Mucosa of rectum (tissue), 2 donors: ENCODE data around the gene NUPR2.
"Not testable (repeated sequence)": the region's sequence is repeated elsewhere in the genome, so short reads cannot be mapped to it uniquely, and the experiment has no call there.

ENCODE experiments used
- H3K27ac ChIP-seq, 2 donors: one replicate each; pipeline ENCODE4 v1.7.0; 2013; ENCODE audit warnings: inconsistent platforms in 2 of 2, low read depth in 2 of 2, low read length in 2 of 2
- H3K27me3 ChIP-seq, 2 donors: one replicate each; pipeline ENCODE4 v1.7.0; 2013; ENCODE audit warnings: low read length in 2 of 2; ENCODE audit not compliant: control insufficient read depth in 2 of 2, insufficient read depth in 2 of 2
- H3K36me3 ChIP-seq, 2 donors: one replicate each; pipeline ENCODE4 v1.7.0; 2013; ENCODE audit warnings: low read length in 2 of 2; ENCODE audit not compliant: control insufficient read depth in 2 of 2, insufficient read depth in 2 of 2
- H3K4me1 ChIP-seq, 2 donors: one replicate each; pipeline ENCODE4 v1.7.0; 2013; ENCODE audit warnings: low read length in 2 of 2, mild to moderate bottlenecking in 1 of 2; ENCODE audit not compliant: control insufficient read depth in 2 of 2, insufficient read depth in 2 of 2
- H3K4me3 ChIP-seq, 2 donors: one replicate each; pipeline ENCODE4 v1.7.0; 2013; ENCODE audit warnings: low read length in 2 of 2
- H3K9ac ChIP-seq, 2 donors: one replicate each; pipeline ENCODE4 v1.7.0; 2013; ENCODE audit warnings: low read length in 2 of 2, low read depth in 1 of 2, mild to moderate bottlenecking in 1 of 2
- H3K9me3 ChIP-seq, 2 donors: one replicate each; pipeline ENCODE4 v1.7.0; 2013; ENCODE audit warnings: low read length in 2 of 2; ENCODE audit not compliant: control insufficient read depth in 2 of 2
- donor health status: healthy.
- donor health status: Normal muscosa, but diverticular disease.

The NUPR2 gene

DNA sequence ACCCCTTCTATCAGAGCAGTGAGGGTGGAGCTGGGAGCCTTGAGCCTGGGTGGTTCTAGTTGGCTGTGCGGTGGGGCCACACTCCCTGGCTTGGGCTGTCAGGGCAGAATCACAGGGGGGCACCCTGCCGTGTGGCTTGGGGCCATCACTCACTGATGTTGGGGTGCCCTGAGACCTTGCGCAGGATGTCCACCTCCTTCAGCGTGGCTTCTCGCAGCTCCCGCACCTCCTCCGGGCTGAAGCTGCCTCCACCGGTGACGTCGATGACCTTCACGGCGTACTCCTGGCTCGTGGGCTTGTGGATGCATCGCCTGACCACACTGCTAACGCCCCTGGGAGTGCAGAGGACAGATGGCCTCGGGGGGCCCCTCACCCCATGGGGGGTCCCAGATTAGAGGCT lies 28.8 kb downstream of the NUPR2 start:
- Histone ChIP-seq H3K27me3 (no peaks in the 10 kb centered on the region), H3K9me3 (no peaks in the 10 kb centered on the region), H3K4me1 (no peaks in the 10 kb centered on the region), H3K4me3 (no peak overlapping the region), H3K27ac (no peak overlapping the region), H3K36me3 (peaks cover 0 to 5% of the 10 kb centered on the region in 2 donors), H3K9ac (no peak overlapping the region)

GRCh38 chr7:56086761-56087160 lies 29.5 kb downstream of the NUPR2 start:
- Histone ChIP-seq H3K27me3 (no peaks in the 10 kb centered on the region), H3K4me1 (no peaks in the 10 kb centered on the region), H3K36me3 (peaks cover 0 to 5% of the 10 kb centered on the region in 2 donors)

DNA sequence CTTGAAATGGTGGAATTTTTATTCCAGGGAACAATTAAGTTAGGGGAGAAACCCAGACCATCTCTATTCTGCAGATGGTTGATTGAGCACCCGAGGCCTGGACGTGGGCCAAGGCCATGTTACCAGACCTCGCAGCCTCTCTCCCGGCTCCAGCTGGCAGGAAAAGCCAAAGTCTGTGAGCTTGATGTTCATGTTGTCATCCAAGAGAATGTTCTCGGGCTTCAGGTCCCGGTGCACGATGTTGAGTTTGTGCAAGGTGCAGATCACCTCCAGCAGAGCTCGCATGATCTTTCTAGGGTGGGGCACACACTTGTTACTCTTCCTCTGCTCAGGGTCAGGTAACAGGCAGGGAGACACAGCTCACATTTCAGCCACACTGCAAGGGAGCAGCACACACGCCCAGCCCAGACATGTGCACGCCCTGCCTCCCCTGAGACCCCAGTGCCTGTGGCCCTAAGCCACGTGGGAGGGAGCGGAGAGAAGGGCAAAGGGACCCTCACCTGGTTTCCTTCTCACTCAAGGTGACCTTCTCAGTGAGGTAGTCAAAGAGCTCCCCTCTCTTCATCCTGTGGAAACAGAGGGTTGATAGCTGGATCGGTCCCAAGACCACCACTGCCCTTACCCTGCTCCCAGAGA lies 32.9 kb downstream of the NUPR2 start:
- no peak overlapping the region for H3K27ac ChIP-seq
- H3K36me3 ChIP-seq = peaks cover 6 to 10% of the 10 kb centered on the region in 2 donors
- no peaks in the 10 kb centered on the region for H3K27me3 ChIP-seq
- no peaks in the 10 kb centered on the region for H3K9me3 ChIP-seq
- H3K4me1 ChIP-seq = peaks cover 0 to 6% of the 10 kb centered on the region in 2 donors
- no peak overlapping the region for H3K4me3 ChIP-seq
- H3K9ac ChIP-seq = no peak overlapping the region

More at GRCh38 chr7:56086761-56087160, 29.5 kb downstream of the NUPR2 start:
- Histone ChIP-seq H3K9ac (no peak overlapping the region), H3K9me3 (no peaks in the 10 kb centered on the region), H3K27ac (no peak overlapping the region), H3K4me3 (no peak overlapping the region)

DNA sequence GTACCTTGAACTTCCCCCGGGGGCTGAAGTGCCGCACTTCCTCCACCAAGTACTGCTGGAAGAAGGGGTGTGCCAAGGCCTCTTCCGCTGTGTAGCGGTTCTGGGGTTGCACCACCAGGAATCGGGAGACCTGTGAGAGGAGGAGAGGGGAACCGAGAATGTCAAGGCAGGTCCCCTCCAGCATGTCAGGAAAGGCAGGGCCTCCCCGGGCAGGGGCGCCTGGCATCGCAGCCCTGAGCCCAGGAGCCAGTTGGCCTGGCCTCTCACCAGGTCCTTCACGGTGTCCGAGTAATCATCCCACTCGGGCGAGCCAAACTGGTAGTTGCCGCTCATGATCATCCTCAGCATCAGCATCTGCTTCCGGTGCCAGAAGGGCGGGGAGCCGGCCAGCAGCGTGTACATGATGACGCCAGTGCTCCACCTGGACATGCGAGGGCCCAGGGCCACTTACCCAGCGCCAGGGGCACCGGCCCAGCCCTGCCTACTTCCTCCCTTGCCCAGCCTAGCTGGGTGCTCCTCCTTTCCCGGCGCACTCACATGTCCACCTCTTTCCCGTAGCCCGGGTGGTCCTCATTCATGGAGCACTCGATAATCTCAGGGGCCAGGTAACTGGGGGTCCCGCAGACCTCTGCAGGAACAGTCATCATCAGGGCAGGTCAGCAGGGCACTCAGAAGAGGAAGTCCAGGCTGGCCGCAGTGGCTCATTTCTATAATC lies 34.4 kb downstream of the NUPR2 start:
- Histone ChIP-seq H3K27ac (no peak overlapping the region), H3K36me3 (peaks cover 7 to 9% of the 10 kb centered on the region in 2 donors), H3K4me3 (no peak overlapping the region), H3K4me1 (peaks cover 0 to 6% of the 10 kb centered on the region in 2 donors), H3K27me3 (no peaks in the 10 kb centered on the region), H3K9ac (no peak overlapping the region), H3K9me3 (no peaks in the 10 kb centered on the region)

- H3K36me3 ChIP-seq, H3K9me3 ChIP-seq, H3K27me3 ChIP-seq, H3K4me3 ChIP-seq, H3K9ac ChIP-seq, H3K4me1 ChIP-seq, H3K27ac ChIP-seq: not testable (repeated sequence)
Measured at GRCh38 chr7:56080726-56081435, 35.3 kb downstream of the NUPR2 start.

GRCh38 chr7:56079450-56080185 lies 36.6 kb downstream of the NUPR2 start:
- H3K27me3 ChIP-seq = no peaks in the 10 kb centered on the region
- H3K9me3 ChIP-seq = no peaks in the 10 kb centered on the region
- H3K27ac ChIP-seq = peak overlapping the region; percentile 44 to 53
- H3K4me1 ChIP-seq = peaks cover 0 to 6% of the 10 kb centered on the region in 2 donors
- no peak overlapping the region for H3K9ac ChIP-seq
- H3K36me3 ChIP-seq = peaks cover 7 to 9% of the 10 kb centered on the region in 2 donors
- H3K4me3 ChIP-seq = no peak overlapping the region

DNA sequence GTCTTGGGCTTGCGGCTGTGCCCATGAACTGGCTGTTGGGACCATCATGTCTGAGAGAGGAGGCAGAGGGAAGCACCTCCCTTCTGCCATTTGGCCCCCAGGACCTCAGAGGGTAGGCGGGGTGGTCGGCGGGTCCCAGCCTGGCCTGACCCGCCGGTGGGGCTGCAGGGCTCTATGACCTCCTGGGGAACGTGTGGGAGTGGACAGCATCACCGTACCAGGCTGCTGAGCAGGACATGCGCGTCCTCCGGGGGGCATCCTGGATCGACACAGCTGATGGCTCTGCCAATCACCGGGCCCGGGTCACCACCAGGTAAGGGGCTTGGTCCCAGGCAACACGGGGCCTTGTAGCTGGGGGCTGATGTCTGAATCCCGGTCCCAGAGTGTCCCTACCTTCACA lies 38.0 kb downstream of the NUPR2 start:
- no peak overlapping the region for H3K4me3 ChIP-seq
- no peaks in the 10 kb centered on the region for H3K9me3 ChIP-seq
- H3K27me3 ChIP-seq = no peaks in the 10 kb centered on the region
- H3K36me3 ChIP-seq = peaks cover 7 to 9% of the 10 kb centered on the region in 2 donors
- H3K9ac ChIP-seq = no peak overlapping the region
- peaks cover 0 to 6% of the 10 kb centered on the region in 2 donors for H3K4me1 ChIP-seq
- no peak overlapping the region for H3K27ac ChIP-seq

GRCh38 chr7:56077681-56078080 lies 38.5 kb downstream of the NUPR2 start:
- H3K27ac ChIP-seq = no peak overlapping the region

GRCh38 chr7:56074371-56074791 lies 41.8 kb downstream of the NUPR2 start:
- no peak overlapping the region for H3K4me3 ChIP-seq
- H3K27ac ChIP-seq = no peak overlapping the region
- no peaks in the 10 kb centered on the region for H3K9me3 ChIP-seq
- H3K27me3 ChIP-seq = no peaks in the 10 kb centered on the region
- H3K4me1 ChIP-seq = peaks cover 0 to under 1% of the 10 kb centered on the region in 2 donors
- peaks cover 16% of the 10 kb centered on the region in 2 donors for H3K36me3 ChIP-seq
- H3K9ac ChIP-seq = no peak overlapping the region

More at GRCh38 chr7:56077681-56078080, 38.5 kb downstream of the NUPR2 start:
- no peaks in the 10 kb centered on the region for H3K27me3 ChIP-seq
- peaks cover 9 to 11% of the 10 kb centered on the region in 2 donors for H3K36me3 ChIP-seq
- H3K4me1 ChIP-seq = peaks cover 0 to 6% of the 10 kb centered on the region in 2 donors
- no peaks in the 10 kb centered on the region for H3K9me3 ChIP-seq
- no peak overlapping the region for H3K9ac ChIP-seq
- H3K4me3 ChIP-seq = no peak overlapping the region
